ENCODE measurements around the gene SIK1. TPM values are rescaled to one million over a fixed set of nuclear protein-coding genes. Genes with fewer than 3 reads are reported as not detected.
"Not testable (repeated sequence)": the region's sequence is repeated elsewhere in the genome, so short reads cannot be mapped to it uniquely, and the experiment has no call there.

Gene SIK1
- total RNA-seq: 1 to 10 TPM; 5.1 to 5.2 TPM

- H3K4me3 Mint-ChIP-seq; H3K36me3 Mint-ChIP-seq (ENCODE audit: low read depth): not testable (repeated sequence)
These were observed at the start of gene SIK1 for GRCh38 chr21:43426404-43427241. TSS of gene SIK1 (minus strand) at chr21:43427131. CDS start at chr21:43426178, 953 bp downstream.

GRCh38 chr21:43471597-43472242 is 44.8 kb upstream of the SIK1 start:
- H3K4me1 Mint-ChIP-seq (ENCODE audit: low read depth); H3K4me3 Mint-ChIP-seq; CTCF ChIA-PET; H3K27ac Mint-ChIP-seq; H3K27me3 Mint-ChIP-seq (ENCODE audit: low read depth); DNase-seq; intact Hi-C loops (cut with micrococcal nuclease); H3K36me3 Mint-ChIP-seq (ENCODE audit: low read depth); H3K9me3 Mint-ChIP-seq: not testable (repeated sequence)

More at GRCh38 chr21:43426404-43427241, at the start of gene SIK1:
- H3K4me1 Mint-ChIP-seq (ENCODE audit: low read depth); H3K27ac Mint-ChIP-seq; CTCF ChIA-PET; DNase-seq; intact Hi-C loops (cut with micrococcal nuclease); H3K27me3 Mint-ChIP-seq (ENCODE audit: low read depth); H3K9me3 Mint-ChIP-seq: not testable (repeated sequence)

- H3K4me1 Mint-ChIP-seq (ENCODE audit: low read depth); DNase-seq; CTCF ChIA-PET; H3K4me3 Mint-ChIP-seq; H3K27ac Mint-ChIP-seq; H3K36me3 Mint-ChIP-seq (ENCODE audit: low read depth); intact Hi-C loops (cut with micrococcal nuclease); H3K9me3 Mint-ChIP-seq; H3K27me3 Mint-ChIP-seq (ENCODE audit: low read depth): not testable (repeated sequence)
These were observed 43.0 kb upstream of the SIK1 start for GRCh38 chr21:43469719-43470458.

GRCh38 chr21:43467785-43468184 is 40.9 kb upstream of the SIK1 start:
- Mint-ChIP-seq H3K27ac (no peak overlapping the region), H3K36me3 (ENCODE audit: low read depth) (no peaks in the 10 kb centered on the region), H3K4me1 (ENCODE audit: low read depth) (no peaks in the 10 kb centered on the region), H3K4me3 (no peak overlapping the region), H3K27me3 (ENCODE audit: low read depth) (no peaks in the 10 kb centered on the region), H3K9me3 (no peaks in the 10 kb centered on the region)
- CTCF ChIA-PET: no interaction called here
- intact Hi-C loops (cut with micrococcal nuclease): no loop called here
- DNase-seq: no peak

- H3K27me3 Mint-ChIP-seq (ENCODE audit: low read depth); H3K36me3 Mint-ChIP-seq (ENCODE audit: low read depth); H3K4me1 Mint-ChIP-seq (ENCODE audit: low read depth); DNase-seq; CTCF ChIA-PET; H3K27ac Mint-ChIP-seq; intact Hi-C loops (cut with micrococcal nuclease); H3K4me3 Mint-ChIP-seq; H3K9me3 Mint-ChIP-seq: not testable (repeated sequence)
These were observed 38.2 kb upstream of the SIK1 start for GRCh38 chr21:43465159-43465558.

GRCh38 chr21:43463498-43464261 is 36.7 kb upstream of the SIK1 start:
- H3K4me3 Mint-ChIP-seq; H3K4me1 Mint-ChIP-seq (ENCODE audit: low read depth); H3K27ac Mint-ChIP-seq; H3K9me3 Mint-ChIP-seq; H3K27me3 Mint-ChIP-seq (ENCODE audit: low read depth); H3K36me3 Mint-ChIP-seq (ENCODE audit: low read depth); CTCF ChIA-PET; intact Hi-C loops (cut with micrococcal nuclease); DNase-seq: not testable (repeated sequence)

GRCh38 chr21:43462932-43463331 is 36.0 kb upstream of the SIK1 start:
- H3K27ac Mint-ChIP-seq; CTCF ChIA-PET; H3K4me3 Mint-ChIP-seq; DNase-seq; intact Hi-C loops (cut with micrococcal nuclease); H3K9me3 Mint-ChIP-seq; H3K27me3 Mint-ChIP-seq (ENCODE audit: low read depth); H3K4me1 Mint-ChIP-seq (ENCODE audit: low read depth); H3K36me3 Mint-ChIP-seq (ENCODE audit: low read depth): not testable (repeated sequence)

GRCh38 chr21:43460475-43460874 is 33.5 kb upstream of the SIK1 start:
- H3K36me3 Mint-ChIP-seq (ENCODE audit: low read depth); intact Hi-C loops (cut with micrococcal nuclease); H3K4me3 Mint-ChIP-seq; H3K9me3 Mint-ChIP-seq; H3K27ac Mint-ChIP-seq; DNase-seq; H3K27me3 Mint-ChIP-seq (ENCODE audit: low read depth); H3K4me1 Mint-ChIP-seq (ENCODE audit: low read depth); CTCF ChIA-PET: not testable (repeated sequence)

GRCh38 chr21:43458995-43459394 is 32.1 kb upstream of the SIK1 start:
- H3K27me3 Mint-ChIP-seq (ENCODE audit: low read depth); H3K36me3 Mint-ChIP-seq (ENCODE audit: low read depth); DNase-seq; H3K9me3 Mint-ChIP-seq; H3K27ac Mint-ChIP-seq; H3K4me3 Mint-ChIP-seq; intact Hi-C loops (cut with micrococcal nuclease); H3K4me1 Mint-ChIP-seq (ENCODE audit: low read depth); CTCF ChIA-PET: not testable (repeated sequence)

GRCh38 chr21:43456616-43457314 is 29.8 kb upstream of the SIK1 start:
- H3K27me3 Mint-ChIP-seq (ENCODE audit: low read depth); H3K9me3 Mint-ChIP-seq; CTCF ChIA-PET; DNase-seq; H3K36me3 Mint-ChIP-seq (ENCODE audit: low read depth); H3K4me1 Mint-ChIP-seq (ENCODE audit: low read depth); intact Hi-C loops (cut with micrococcal nuclease); H3K4me3 Mint-ChIP-seq; H3K27ac Mint-ChIP-seq: not testable (repeated sequence)

GRCh38 chr21:43455717-43456116 is 28.8 kb upstream of the SIK1 start:
- intact Hi-C loops (cut with micrococcal nuclease); DNase-seq; H3K4me3 Mint-ChIP-seq; H3K27me3 Mint-ChIP-seq (ENCODE audit: low read depth); H3K36me3 Mint-ChIP-seq (ENCODE audit: low read depth); H3K9me3 Mint-ChIP-seq; H3K4me1 Mint-ChIP-seq (ENCODE audit: low read depth); CTCF ChIA-PET; H3K27ac Mint-ChIP-seq: not testable (repeated sequence)

- H3K36me3 Mint-ChIP-seq (ENCODE audit: low read depth); H3K27me3 Mint-ChIP-seq (ENCODE audit: low read depth); DNase-seq; CTCF ChIA-PET; H3K4me3 Mint-ChIP-seq; H3K9me3 Mint-ChIP-seq; H3K27ac Mint-ChIP-seq; intact Hi-C loops (cut with micrococcal nuclease); H3K4me1 Mint-ChIP-seq (ENCODE audit: low read depth): not testable (repeated sequence)
These were observed 27.2 kb upstream of the SIK1 start for GRCh38 chr21:43454176-43454575.

Data from activated naive CD4-positive, alpha-beta T cell treated with anti-CD3 and anti-CD28 coated beads for 36 hours (primary cell).